NOMO-1 (cell line): ENCODE data around the gene PGBD5.

Experiments
- DNase-seq, 2 experiments: peaks; one replicate each; lab custom pipeline; 2025; ENCODE audit not compliant: unreplicated experiment in 2 of 2; lab: John Stamatoyannopoulos, UW

Gene PGBD5

DNA sequence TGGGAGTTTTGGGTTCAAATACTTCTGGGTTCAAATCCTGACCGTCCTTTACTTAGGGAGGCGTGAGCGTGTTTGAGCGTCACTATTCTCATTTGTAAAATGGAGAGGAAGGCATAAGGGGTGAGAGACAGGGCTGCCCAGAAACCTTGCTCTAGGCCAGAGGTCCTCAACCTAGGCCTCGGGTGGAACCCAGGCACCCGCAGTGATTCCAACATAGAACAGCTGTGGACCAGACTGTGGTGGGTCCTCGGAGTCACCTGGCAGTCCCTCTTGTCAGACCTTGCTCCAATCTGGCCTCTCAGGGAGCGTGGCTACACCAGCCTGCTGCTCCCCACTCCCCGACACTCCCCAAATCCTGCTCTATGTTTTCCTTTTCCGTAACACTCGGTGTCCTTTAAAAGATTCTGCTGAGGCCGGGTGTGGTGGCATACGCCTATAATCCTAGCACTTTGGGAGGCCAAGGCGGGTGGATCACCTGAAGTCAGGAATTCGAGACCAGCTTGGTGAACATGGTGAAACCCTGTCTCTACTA, 116.4 kb downstream of the PGBD5 start:
- no peak for DNase-seq

DNA sequence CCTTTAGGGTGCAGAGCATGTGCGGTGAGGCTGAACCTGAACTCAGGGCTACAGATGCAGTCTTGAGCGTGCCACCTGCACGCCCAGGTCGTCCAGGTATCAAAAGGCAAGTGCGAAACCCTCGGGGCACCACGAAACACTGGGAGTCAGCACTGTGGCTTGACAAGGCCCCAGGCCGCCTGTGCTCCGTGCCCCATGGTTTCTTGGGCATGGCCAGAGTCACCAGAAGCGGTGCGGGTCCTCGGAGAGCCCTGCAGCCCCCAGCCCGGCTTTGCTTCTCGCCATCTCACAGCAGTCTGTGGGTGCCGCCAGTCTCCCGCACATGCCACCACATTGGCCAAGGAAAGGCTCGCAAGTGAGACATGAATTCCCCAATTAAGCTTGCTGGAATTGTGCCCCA, 117.3 kb downstream of the PGBD5 start:
- DNase-seq, result no peak

DNA sequence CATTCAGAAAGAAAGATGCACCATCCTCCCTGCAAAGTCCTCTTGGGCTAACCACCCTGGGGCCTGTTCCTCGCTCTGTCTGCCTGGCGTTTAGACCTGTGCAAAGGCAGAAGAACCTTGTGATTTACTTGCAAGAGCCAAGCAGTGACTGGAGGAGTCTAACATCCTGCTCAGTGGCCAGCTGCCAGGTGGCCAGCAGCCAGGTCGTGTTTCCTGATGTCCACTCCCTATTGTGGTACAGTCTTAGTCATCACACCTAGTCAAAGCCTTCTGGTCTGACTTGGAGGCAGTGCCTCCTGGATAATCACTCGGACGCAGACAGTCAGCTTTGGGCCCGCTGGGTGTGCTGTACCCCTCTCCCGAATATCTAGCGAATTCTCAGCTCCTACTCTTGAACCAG, 118.1 kb downstream of the PGBD5 start:
- no peak for DNase-seq

DNA sequence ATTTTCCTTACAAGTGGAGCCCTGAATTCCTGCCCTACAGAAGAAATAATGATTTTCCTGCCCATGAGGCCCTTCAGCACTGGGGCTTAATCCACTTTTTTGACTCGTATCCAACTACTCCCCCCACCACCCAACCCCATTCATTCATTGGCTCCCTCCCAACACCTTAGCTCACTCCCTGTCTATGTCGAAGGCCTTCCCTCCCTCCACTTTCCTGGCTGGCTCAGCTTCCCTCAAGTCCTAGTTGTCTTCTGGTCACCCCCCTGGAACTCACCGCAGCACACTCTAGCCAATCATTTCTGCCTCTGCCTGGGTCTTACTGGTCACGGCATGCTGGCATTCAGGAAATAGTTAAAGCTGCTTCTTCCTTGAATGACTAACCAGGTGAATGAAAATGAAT, 118.9 kb downstream of the PGBD5 start:
- no peak for DNase-seq

GRCh38 chr1:230306169-230306568, 120.0 kb downstream of the PGBD5 start:
- no peak for DNase-seq

DNA sequence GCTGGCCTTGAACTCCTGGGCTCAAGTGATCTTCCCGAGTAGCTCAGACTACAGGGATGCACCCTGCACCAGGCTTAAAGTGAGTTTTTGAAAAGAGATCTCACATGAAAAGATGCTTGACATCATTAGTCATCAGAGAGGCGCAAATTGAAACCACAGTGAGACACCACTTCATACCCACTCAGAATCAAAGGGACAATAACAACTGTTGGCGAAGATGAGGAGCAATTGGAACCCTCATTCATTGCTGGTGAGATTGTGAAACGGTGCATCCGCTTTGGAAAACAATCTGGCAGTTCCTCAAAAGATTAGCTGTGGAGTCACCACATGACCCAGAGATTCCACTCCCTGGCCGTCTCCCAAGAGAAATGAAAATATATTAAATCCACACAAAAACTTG, 122.3 kb downstream of the PGBD5 start:
- no peak for DNase-seq

- DNase-seq, result no peak
Measured at GRCh38 chr1:230303069-230303468, 123.1 kb downstream of the PGBD5 start.

DNA sequence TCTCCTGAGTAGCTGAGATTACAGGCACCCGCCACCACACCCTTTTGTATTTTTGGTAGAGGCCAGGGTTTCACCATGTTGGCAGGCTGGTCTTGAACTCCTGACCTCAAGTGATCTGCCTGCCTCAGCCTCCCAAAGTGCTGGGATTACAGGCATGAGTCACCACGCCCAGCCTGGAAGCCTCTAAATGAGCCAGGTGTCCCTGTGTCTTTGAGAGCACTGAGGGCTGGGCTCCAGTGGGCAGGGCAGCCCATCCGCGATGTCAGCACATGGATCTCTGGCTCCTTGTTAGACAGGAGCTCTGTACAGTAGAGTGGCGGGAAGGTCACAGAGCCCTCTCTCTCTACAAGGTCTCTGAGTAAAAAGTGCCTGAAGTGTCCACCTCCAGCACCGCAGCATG, 124.3 kb downstream of the PGBD5 start:
- DNase-seq, result no peak

DNA sequence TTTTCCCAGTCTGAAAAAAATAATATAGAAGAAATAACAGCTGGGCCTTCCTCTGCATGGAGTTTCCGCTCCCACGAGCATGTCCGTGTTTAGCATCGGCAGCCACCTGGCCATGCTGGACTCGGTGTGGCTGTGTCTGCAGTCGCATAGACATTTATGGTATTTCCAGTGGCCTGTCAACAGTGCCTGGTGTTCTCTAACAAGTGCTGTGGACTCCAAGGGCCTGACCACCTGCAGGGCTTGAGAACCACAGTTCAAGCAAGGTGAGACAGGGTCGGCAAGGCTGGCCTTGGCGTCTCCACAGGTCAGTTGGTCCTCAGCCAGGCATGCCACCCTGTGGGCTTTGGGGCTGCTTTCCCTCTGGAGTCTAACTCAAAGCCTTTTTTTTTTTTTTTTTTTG, 124.8 kb downstream of the PGBD5 start:
- DNase-seq, result no peak

GRCh38 chr1:230300322-230301301, 125.5 kb downstream of the PGBD5 start:
- DNase-seq, result no peak

GRCh38 chr1:230299191-230300006, 126.7 kb downstream of the PGBD5 start:
- DNase-seq, result no peak

- no peak for DNase-seq
Measured at GRCh38 chr1:230295367-230295766, 130.8 kb downstream of the PGBD5 start.

GRCh38 chr1:230293390-230293700, 132.8 kb downstream of the PGBD5 start:
- no peak for DNase-seq

DNA sequence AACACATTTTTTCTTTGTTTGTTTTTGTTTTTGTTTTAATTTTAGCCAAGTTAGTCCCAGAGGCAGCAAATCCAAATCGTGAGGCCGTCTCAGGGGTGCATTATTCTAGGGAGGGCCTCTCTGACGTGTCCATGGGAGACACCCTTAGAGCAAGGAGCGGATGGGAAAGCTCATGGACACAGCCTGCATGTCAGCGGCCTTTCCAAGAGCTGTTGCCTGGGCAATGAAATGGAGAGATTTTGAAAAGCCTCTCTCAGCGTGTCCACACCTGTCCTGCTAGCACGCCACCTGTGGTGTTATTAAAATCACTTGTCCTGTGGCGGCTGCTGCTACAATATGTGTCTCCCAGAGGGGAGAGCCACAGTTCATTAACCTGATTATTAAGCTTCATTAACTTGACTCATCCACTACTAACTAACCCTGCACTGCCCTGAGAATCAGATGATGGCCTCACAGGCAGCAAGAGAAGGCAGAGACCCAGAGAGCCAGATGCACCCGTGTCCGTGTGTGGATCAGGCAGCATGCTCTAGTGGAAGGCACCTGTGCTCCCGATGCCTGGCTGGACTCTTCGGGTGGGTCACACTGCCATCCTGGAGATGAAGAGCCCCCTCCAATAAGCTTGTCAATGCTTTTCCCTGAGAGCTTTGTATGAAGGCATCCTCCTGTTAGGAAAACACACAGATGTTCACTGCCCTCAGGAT, 133.3 kb downstream of the PGBD5 start:
- DNase-seq, result no peak

DNA sequence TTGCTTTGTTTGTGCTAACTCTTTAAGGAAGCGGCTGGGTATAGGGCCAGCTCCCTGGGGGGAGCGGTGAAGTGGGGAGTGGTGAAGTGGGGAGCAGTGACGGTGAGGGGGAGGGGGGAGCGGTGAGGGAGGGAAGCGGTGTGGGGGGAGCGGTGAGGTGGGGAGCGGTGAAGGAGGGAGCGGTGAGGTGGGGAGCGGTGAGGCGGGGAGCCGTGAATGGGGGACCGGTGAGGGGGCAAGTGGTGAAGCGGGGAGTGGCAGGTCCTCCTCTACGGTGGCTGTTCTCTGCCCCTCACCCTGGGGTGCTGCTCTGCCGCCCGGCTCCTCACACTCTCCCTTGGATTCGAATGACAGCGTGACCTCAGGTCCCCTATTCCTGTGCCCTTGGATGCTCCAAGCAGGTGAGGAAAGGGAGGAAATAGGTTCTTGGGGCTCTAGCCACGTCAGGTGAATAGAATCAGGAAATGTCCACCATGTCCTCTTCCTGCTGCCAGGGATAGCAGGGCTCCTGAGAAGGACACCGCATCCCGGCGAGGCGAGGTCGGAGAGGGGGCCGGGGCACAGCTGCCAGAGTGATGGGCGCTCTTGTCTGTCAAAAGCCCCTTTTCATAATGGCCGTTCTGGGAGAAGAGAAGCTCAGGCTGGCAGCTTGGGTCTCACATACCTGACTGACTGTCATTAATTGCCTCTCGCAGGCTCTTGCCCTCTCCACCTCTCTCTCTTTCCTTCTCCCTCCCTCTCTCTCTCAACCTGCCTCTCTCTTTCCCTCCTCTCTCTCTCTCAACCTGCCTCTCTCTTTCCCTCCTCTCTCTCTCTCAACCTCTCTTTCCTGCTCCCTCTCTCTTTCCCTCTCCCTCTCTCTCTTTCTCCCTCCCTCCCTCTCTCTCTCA, 134.2 kb downstream of the PGBD5 start:
- DNase-seq, result no peak

- no peak for DNase-seq
Measured at GRCh38 chr1:230289350-230289644, 136.8 kb downstream of the PGBD5 start.

- no peak for DNase-seq
Measured at GRCh38 chr1:230288641-230289349, 137.3 kb downstream of the PGBD5 start.

DNA sequence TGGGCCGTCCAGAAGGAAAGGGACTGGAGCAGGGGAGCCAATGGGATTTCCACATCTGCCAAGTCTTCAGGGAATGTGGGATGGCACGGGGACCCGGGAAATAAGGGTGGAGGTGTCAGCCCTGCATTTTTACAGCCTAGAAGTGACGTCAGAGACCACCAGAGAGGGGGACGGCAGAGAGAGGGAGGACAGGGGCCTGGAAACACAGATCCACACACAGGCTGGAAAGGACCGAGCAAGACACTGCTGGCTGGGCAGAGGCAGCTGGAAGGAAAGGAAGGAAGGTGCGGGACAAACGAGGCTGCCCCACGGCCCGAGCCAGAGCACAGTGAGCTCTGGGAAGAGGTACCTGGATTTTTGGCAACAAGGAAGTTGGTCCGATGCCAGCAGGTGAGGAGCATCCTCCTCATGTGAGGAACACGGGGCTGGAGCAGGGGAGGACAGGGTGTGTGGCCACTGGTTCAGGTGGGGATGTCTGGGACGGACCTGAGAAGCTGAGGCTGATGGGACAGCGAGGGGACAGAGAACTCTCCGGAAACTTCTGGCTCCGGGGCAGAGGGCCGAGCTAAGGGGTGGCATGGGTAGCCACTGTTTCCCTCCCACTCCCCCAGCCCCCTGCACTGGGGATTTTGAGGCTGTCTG, 138.3 kb downstream of the PGBD5 start:
- no peak for DNase-seq

DNA sequence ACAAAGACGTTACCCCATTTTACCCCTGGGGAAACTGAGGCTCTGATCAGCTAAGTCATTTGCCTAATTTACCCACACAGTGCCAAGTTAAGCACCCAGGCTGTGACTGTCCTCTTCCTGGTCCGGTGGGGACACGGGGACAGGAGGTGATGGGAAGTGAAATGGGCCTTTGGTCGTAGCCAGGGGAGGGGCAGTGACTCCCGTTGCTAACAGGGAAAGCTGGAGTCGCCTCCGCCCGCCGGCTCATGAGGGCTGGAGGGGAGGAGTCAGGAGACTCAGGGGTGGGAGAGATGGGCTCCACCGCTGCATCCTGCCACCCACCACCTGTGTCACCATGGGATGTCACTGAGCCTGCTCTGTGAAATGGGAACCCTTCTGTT, 139.3 kb downstream of the PGBD5 start:
- DNase-seq, result no peak
